GM19351 (cell line): ENCODE measurements around the gene NOSIP.

Experiments
- ATAC-seq: cut with Tn5 transposase; IDR thresholded peaks from one replicate; pipeline ENCODE4 v1.9.1; 2021; ENCODE audit warnings: mild to moderate bottlenecking, moderate library complexity; ENCODE audit not compliant: unreplicated experiment

Gene NOSIP

GRCh38 chr19:49549045-49549444, 31.3 kb downstream of the NOSIP start:
- ATAC-seq, result no peak

DNA sequence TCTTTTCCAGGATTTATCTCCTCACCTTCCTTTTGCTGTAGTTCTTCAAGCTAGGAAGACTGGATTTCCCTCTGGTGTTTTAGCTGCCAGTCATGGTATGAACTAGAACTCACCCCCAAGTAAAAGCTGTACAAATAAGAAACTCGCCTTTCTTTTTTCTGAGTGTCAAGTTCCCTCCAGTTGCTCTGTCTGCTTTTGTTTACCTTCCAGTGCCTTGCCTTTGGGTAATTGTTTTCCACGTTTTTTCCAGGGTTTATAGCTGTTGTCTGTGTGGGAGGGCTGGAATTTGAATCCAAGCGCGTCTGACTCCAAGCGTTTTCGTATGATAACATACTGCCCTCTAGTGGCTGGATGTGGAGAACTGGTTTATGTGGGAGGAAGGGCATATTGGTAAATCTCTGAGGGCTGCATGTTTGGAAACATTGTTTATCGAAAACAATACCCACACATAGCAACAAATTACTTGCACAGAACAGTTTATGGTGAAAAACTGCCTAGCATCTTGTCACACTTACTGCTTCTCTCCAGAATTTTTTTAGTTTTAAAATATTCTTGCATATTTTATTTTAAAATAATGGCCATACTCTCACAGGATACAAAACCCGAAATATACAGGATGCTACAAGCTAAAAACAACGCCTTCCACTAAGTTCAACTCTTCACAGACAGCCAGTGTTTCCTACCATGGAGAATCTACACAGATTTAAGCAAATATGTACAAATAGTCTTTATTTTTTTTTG, 33.4 kb downstream of the NOSIP start:
- ATAC-seq, result no peak

DNA sequence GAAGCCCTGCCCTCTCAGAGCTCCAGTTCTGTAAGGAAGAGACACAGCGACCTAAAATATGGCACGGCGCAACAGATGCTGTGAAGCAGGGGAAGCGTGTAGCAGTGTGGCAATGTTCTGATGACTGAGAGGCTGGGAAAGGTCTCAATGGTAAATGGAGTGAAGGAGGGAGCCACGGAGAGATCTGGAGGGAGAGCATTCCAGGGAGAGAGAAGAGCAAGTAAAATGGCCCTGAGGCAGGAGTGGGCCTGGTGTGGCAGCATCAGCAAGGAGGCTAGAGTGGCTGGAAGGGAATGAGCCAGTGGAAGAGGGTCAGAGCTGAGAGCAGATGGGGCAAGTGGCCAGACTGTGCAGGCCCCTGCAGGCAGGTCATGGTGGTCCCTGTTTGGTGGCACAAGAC, 36.2 kb downstream of the NOSIP start:
- ATAC-seq, result no peak

GRCh38 chr19:49543032-49543431, 37.3 kb downstream of the NOSIP start:
- ATAC-seq, result no peak

DNA sequence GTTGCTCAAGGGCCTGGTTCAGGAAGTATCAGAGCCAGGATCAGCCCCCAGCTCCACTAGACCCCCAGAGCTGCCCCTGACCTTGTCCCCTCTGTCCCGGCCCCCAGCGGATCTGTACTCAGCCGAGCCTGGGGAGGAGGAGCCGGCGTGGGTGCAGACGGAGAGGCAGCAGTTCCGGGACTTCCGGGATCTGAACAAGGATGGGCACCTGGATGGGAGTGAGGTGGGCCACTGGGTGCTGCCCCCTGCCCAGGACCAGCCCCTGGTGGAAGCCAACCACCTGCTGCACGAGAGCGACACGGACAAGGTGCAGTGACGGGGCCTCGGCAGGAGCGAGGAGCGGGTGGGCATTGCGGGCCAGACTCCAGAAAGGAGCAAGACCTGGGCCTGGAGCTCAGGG, 37.9 kb downstream of the NOSIP start:
- ATAC-seq, result no peak

DNA sequence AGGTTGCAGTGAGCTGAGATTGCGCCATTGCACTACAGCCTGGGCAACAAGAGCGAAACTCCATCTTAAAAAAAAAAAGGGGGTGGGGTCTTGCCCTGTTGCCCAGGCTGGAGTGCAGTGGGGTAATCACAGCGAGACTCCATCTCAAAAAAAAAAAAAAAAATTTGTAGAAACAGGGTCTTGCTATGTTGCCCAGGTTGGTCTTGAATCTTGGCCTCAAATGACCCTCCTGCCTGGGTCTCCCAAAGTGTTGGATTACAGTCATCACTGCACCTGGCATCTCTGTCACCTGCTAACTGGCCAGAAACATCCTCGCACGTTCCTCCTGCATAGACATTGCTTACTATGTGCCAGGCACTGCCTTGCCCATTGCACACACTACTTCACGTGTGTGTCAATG, 38.4 kb downstream of the NOSIP start:
- no peak for ATAC-seq

DNA sequence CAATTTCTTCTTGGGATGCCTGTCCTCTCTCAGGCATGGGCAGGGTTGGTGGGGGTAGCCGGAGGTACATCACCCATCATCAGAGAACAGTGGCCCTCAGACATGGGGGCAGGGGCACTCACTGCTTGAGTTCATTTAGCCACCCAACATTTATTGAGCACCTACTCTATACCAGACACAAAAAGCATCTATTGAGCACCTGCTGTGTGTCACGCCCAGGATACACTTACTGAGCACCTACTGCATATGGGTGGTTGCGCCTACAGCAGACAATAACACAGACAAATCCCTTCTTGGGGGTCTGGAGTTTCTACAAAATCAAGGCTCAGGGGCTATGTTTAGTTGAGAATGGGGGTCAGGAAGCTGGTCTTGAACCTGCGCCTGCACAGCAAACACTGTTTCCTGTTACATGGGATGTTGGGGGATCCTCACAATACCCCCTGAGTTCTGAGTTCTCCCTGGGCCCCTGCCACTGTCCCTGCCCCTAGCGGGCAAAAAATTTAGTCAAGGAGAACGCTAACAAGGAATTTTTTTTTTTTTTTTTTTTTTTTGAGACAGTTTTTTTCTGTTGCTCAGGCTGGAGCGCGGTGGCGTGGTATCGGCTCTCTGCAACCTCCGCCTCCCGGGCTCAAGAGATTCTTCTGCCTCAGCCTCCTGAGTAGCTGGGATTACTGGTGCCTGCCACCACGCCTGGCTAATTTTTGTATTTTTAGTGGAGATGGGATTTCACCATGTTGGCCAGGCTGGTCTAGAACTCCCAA, 41.0 kb downstream of the NOSIP start:
- ATAC-seq, result no peak

- no peak for ATAC-seq
Measured at GRCh38 chr19:49538643-49539042, 41.7 kb downstream of the NOSIP start.

DNA sequence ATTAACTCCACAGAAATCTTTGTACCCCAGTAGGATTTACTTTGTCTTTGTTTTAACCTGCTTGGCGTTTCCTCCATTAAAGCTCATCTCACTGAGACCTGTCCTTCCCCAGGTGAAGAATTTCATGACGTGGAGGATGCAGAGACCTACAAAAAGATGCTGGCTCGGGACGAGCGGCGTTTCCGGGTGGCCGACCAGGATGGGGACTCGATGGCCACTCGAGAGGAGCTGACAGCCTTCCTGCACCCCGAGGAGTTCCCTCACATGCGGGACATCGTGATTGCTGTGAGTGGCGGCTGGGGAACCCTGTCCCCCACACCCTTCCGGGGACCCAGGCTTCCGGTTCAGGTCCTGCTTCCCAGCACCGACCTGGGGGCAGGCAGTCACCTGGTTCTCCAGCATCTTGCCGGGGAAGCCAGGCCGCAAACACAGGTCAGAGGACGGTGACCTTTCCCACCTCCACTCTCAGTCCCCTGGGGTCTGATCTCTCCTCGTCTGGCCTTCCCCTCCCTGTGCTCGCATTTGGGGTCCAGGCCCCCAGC, 43.4 kb downstream of the NOSIP start:
- no peak for ATAC-seq

DNA sequence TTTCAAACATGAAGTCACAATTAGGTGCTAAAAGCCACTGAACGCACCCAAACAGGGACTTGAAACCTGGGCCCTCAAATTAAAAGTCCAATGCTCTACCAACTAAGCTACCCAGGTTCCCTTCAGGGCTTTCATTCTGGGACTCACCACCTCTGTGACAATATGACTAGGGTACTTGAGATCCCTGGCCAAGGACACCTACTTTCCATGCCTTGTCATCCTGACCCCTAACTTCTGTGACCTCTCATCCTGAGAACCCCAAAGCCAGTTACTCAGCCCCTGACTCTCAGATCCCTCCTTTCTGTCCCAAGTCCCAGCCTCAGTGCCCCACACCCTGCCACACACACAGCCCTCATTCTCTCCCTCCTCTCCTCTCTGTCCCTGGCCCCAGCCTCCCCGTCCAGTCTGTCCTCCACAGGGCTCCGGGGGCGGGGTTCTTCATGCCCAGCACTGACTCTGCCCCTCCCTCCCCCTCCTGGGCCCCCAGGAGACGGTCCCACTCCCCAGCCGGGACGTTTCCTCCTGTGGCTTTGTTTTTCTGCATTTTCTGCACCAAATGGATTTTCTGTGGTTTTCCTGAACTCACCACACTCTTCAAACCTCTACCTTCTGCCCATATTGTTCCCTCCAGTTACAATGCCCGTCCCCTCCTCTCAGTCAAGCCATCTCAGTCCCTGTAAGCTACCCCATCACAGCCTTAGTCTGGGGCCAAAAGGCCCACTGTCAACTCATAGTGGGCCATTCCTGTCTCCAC, 45.5 kb downstream of the NOSIP start:
- ATAC-seq, result no peak

DNA sequence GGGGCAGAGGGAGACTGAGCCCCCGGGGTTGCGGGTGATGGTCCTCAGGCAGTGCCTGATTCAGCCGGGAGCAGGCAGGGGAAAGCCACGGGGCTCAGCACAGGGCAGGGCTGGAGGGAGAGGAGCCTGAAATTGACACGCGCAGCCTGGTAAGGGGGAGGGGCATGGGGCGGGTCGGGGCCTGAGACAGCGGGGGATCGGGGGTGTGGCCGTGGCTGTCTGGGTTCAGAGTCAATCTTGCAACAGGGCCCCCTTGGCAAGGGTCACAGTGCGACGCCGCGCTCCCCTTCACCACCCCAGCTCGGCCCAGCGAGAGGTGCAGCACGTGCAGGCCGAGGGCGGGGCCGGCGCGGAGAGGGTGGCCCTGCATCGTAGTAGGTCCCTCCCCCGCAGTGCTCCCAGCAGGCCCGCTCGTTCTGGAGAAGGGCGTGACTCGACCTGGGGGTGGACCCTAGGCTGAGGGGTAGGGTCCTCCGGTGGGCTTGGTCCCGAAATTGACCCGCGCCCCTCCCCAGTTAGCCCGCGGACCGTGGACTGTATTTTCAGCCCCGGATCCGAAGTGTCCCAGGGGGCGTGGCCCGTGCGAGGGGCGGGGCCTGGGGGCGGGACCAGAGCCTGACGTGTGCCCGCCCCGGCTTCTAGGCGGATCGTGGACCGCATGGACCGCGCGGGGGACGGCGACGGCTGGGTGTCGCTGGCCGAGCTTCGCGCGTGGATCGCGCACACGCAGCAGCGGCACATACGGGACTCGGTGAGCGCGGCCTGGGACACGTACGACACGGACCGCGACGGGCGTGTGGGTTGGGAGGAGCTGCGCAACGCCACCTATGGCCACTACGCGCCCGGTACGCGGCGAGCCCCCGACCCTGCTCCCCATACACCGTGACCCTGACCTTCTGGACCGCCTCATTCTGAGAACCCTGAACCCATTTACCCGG, 46.5 kb downstream of the NOSIP start:
- ATAC-seq, result peak; percentile 71

DNA sequence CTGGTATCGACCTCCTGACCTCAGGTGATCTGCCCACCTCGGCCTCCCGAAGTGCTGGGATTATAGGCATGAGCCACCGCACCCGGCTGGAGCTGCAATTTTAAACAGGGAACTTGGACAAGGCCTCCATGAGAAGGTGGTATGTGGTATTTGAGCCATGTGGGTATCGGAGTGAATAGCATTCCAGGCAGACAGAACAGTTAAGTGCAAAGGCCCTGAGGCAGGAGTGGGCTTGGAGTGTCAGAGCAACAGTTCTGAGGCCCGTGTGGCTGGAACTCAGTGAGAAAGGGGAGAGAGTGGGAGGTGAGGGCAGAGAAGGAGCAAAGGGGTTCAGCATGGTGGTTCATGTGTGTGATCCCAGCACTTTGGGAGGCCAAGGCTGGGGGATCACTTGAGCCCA, 49.6 kb downstream of the NOSIP start:
- ATAC-seq, result no peak

GRCh38 chr19:49528211-49528771, 52.1 kb downstream of the NOSIP start:
- no peak for ATAC-seq

DNA sequence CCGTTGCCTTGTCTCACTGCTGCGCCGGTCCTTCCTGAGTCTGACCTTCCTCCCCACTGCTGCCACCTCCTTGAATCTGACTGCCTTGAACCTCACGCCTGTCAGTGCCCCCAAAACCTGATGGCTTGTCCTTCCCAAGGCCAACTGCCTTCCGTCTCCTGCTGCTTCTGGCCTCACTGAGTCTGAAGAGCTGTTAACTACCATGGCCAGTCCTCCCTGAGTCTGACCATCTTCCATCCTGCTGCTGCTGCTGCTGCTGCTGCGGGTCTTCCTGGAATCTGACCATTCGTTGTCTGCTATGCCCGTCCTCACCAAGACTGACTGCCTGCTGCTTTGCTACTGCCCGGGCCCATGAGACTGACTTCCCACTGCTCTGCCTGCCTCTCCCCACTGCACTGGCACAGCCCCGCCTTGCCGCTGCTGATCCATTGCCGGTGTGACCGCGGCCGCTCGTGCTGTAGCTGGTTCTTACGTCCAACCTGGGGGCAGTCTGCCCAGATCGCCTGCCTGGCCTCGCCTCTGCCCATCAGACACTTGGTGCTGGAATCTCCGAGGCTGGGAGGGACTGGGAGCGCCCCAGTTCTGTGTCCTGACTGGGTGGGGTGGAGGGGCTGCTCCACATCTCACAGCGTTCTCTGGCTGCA, 55.4 kb downstream of the NOSIP start:
- ATAC-seq, result no peak

DNA sequence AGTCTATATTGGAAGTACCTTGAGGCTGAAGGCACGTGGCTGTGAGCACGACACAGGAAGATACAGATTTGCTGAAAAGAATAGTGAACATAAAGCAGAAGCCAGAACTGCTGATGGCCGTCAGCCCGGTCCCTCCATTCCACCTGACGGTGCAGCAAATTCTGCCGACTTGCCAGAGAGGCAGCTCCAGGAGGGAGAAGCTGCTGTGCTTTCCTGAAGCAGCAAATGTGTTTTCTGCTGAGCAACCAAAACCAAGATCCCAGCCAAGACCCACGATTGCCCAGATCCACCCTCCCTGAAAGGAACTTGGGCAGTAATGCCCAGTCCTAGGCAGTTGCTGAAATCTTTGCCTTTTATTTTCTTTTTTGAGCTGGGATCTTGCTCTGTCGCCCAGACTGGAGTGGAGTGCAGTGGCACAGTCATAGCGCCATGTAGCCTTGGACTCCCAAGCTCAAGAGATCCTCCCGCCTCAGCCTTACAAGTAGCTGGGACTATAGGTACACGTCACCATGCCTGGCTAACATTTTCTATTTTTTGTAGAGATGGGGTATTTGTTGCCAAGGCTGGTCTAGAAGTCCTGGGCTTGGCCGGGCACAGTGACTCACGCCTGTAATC, 59.5 kb downstream of the NOSIP start:
- ATAC-seq, result no peak

GRCh38 chr19:49518033-49518432, 62.3 kb downstream of the NOSIP start:
- no peak for ATAC-seq

DNA sequence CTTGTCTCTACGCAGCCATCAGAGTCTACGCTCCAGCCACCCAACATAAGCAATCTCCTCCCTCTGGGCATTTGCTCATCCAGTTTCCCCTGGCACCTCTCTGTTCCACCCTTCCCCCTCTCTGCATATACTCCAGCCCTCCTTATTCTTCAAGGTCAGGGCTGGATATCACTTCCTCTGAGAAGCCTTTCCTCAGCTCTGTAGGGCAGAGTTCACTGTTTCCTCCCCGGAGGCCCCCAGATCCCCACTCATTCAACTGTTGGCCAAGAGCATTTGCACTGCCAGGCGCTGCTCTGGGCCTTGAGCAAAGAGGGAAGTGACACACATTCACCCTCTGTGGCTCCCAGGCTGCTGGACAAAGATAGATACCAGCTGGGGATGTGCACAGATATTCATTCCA, 64.6 kb downstream of the NOSIP start:
- ATAC-seq, result no peak

- ATAC-seq, result no peak
Measured at GRCh38 chr19:49514151-49514550, 66.2 kb downstream of the NOSIP start.

DNA sequence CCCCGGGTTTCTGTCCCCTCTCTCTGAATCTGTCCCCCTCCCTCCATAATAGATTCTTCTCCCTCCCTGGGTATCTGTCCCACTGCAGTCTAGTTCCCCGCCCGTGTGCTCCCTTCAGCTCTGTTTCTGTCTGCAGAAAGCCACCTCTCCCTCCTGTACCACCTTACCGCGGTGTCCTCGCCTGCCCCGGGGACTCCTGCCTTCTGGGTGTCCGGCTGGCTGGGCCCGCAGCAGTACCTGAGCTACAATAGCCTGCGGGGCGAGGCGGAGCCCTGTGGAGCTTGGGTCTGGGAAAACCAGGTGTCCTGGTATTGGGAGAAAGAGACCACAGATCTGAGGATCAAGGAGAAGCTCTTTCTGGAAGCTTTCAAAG, 66.6 kb downstream of the NOSIP start:
- ATAC-seq, result no peak
